A549 (cell line): ENCODE results near the gene UMAD1.

ENCODE experiments used
- EHF ChIP-seq: fragments of 250-450 bp; sonication (Bioruptor Pico); IDR thresholded peaks from 2 replicates; pipeline ENCODE4 v1.5.0; 2020; ENCODE audit warnings: mild to moderate bottlenecking
- EP300 ChIP-seq, 2 experiments: fragments of >200 bp; sonication (Bioruptor Twin); formaldehyde crosslinking; IDR thresholded peaks; 2 replicates in 1 of 2; 3 replicates in 1 of 2; pipeline ENCODE4 v1.6.1; 2016 to 2017
- HDAC2 ChIP-seq: fragments of 200-600 bp; sonication (generic); IDR thresholded peaks from 2 replicates; pipeline ENCODE4 v1.6.1; 2016
- JUN ChIP-seq, 2 experiments: fragments of >200 bp; sonication (Bioruptor Twin); formaldehyde crosslinking; IDR thresholded peaks; 2 replicates in 1 of 2; 3 replicates in 1 of 2; pipeline ENCODE4 v1.6.1; 2016 to 2017
- MAZ ChIP-seq: fragments of 150-350 bp; IDR thresholded peaks from 2 replicates; pipeline ENCODE4 v1.6.1; 2014; ENCODE audit warnings: antibody characterized with exemption, low read depth, low read length, borderline replicate concordance
- MYC ChIP-seq: IDR thresholded peaks from 2 replicates; pipeline ENCODE4 v1.6.1; 2012; ENCODE audit warnings: mild to moderate bottlenecking, inconsistent platforms, low read length, improper control_type of control experiment, borderline replicate concordance
- NFE2L2 ChIP-seq: fragments of 150-350 bp; conservative IDR thresholded peaks from 2 replicates; pipeline ENCODE4 v1.6.1; 2014; ENCODE audit warnings: low read length
- POLR2A ChIP-seq: IDR thresholded peaks from 2 replicates; pipeline ENCODE4 v1.6.1; 2012; ENCODE audit warnings: mild to moderate bottlenecking, low read length
- RNF2 ChIP-seq: fragments of 200-600 bp; sonication (generic); IDR thresholded peaks from 2 replicates; pipeline ENCODE4 v1.6.1; 2016; ENCODE audit warnings: low read depth, mild to moderate bottlenecking, antibody characterized with exemption, moderate library complexity, borderline replicate concordance
- USF2 ChIP-seq: fragments of 450-650 bp; IDR thresholded peaks from 2 replicates; pipeline ENCODE4 v1.6.1; 2014; ENCODE audit warnings: antibody characterized with exemption
- ZNF302 ChIP-seq: fragments of 250-450 bp; sonication (Bioruptor Pico); IDR thresholded peaks from 2 replicates; pipeline ENCODE4 v1.9.0; 2021; ENCODE audit warnings: inconsistent platforms, mild to moderate bottlenecking, moderate library complexity
- ZSCAN20 ChIP-seq: fragments of 250-450 bp; sonication (Bioruptor Pico); IDR thresholded peaks from 2 replicates; pipeline ENCODE4 v1.8.0; 2022; ENCODE audit warnings: mild to moderate bottlenecking, moderate library complexity
- TF ChIP-seq, protein P1 (sequence below): fragments of >200 bp; sonication (Bioruptor Twin); formaldehyde crosslinking; IDR thresholded peaks from 3 replicates; pipeline ENCODE4 v1.5.1; 2016
- TF ChIP-seq, protein P2 (sequence below): IDR thresholded peaks from 2 replicates; pipeline ENCODE4 v1.6.1; 2012

GRCh38 chr7:7664291-7664690, 23.7 kb downstream of the UMAD1 start:
- TF ChIP-seq, protein P1, sequence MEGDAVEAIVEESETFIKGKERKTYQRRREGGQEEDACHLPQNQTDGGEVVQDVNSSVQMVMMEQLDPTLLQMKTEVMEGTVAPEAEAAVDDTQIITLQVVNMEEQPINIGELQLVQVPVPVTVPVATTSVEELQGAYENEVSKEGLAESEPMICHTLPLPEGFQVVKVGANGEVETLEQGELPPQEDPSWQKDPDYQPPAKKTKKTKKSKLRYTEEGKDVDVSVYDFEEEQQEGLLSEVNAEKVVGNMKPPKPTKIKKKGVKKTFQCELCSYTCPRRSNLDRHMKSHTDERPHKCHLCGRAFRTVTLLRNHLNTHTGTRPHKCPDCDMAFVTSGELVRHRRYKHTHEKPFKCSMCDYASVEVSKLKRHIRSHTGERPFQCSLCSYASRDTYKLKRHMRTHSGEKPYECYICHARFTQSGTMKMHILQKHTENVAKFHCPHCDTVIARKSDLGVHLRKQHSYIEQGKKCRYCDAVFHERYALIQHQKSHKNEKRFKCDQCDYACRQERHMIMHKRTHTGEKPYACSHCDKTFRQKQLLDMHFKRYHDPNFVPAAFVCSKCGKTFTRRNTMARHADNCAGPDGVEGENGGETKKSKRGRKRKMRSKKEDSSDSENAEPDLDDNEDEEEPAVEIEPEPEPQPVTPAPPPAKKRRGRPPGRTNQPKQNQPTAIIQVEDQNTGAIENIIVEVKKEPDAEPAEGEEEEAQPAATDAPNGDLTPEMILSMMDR = no peak
- TF ChIP-seq NFE2L2 (no peak), EHF (CRISPR knock-in tag) (no peak), JUN (IDR thresholded peaks at IDR 0.05) (no peak), MYC (no peak), RNF2 (no peak), HDAC2 (no peak), EP300 (IDR thresholded peaks at IDR 0.05) (no peak), ZSCAN20 (CRISPR knock-in tag) (no peak), USF2 (no peak), MAZ (no peak), ZNF302 (no peak), POLR2A (no peak)
- TF ChIP-seq, protein P2, sequence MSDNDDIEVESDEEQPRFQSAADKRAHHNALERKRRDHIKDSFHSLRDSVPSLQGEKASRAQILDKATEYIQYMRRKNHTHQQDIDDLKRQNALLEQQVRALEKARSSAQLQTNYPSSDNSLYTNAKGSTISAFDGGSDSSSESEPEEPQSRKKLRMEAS = no peak
